Measurements from ENCODE around the gene NRF1.
"Not testable (repeated sequence)": the region's sequence is repeated elsewhere in the genome, so short reads cannot be mapped to it uniquely, and the experiment has no call there.

NRF1 gene

GRCh38 chr7:129650056-129650758, 38.7 kb downstream of the NRF1 start:
- peaks cover 7% of the 10 kb centered on the region for H3K4me1 ChIP-seq (ENCODE audit: control insufficient read depth, insufficient read depth, low read length)
- no peak overlapping the region for H3K4me3 ChIP-seq (ENCODE audit: low read length)
- no peaks in the 10 kb centered on the region for H3K36me3 ChIP-seq (ENCODE audit: control insufficient read depth, insufficient read depth, low read length, severe bottlenecking)
- no peak for DNase-seq (ENCODE audit: low read depth)
- H3K9ac ChIP-seq (ENCODE audit: low read length): no peak overlapping the region
- no peaks in the 10 kb centered on the region for H3K27me3 ChIP-seq (replicated peaks; ENCODE audit: control insufficient read depth, insufficient read depth, low read length)
- H3K9me3 ChIP-seq (ENCODE audit: control insufficient read depth, low read length): no peaks in the 10 kb centered on the region

GRCh38 chr7:129652914-129653313, 41.4 kb downstream of the NRF1 start:
- Histone ChIP-seq H3K9ac (ENCODE audit: low read length) (no peak overlapping the region), H3K4me1 (ENCODE audit: control insufficient read depth, insufficient read depth, low read length) (peaks cover 7% of the 10 kb centered on the region), H3K9me3 (ENCODE audit: control insufficient read depth, low read length) (no peaks in the 10 kb centered on the region), H3K4me3 (ENCODE audit: low read length) (no peak overlapping the region), H3K36me3 (ENCODE audit: control insufficient read depth, insufficient read depth, low read length, severe bottlenecking) (peaks cover 10% of the 10 kb centered on the region), H3K27me3 (replicated peaks; ENCODE audit: control insufficient read depth, insufficient read depth, low read length) (no peaks in the 10 kb centered on the region)
- no peak for DNase-seq (ENCODE audit: low read depth)

- Histone ChIP-seq H3K4me3 (ENCODE audit: low read length) (no peak overlapping the region), H3K36me3 (ENCODE audit: control insufficient read depth, insufficient read depth, low read length, severe bottlenecking) (peaks cover 28% of the 10 kb centered on the region), H3K9me3 (ENCODE audit: control insufficient read depth, low read length) (no peaks in the 10 kb centered on the region)
Measured at GRCh38 chr7:129655811-129656210, 44.3 kb downstream of the NRF1 start.

GRCh38 chr7:129657363-129657762, 45.8 kb downstream of the NRF1 start:
- peaks cover 12% of the 10 kb centered on the region for H3K9me3 ChIP-seq (ENCODE audit: control insufficient read depth, low read length)
- H3K4me1 ChIP-seq (ENCODE audit: control insufficient read depth, insufficient read depth, low read length): no peaks in the 10 kb centered on the region
- H3K4me3 ChIP-seq (ENCODE audit: low read length): no peak overlapping the region
- H3K27me3 ChIP-seq (replicated peaks; ENCODE audit: control insufficient read depth, insufficient read depth, low read length): no peaks in the 10 kb centered on the region
- H3K9ac ChIP-seq (ENCODE audit: low read length): no peak overlapping the region
- no peak for DNase-seq (ENCODE audit: low read depth)
- peaks cover 41% of the 10 kb centered on the region for H3K36me3 ChIP-seq (ENCODE audit: control insufficient read depth, insufficient read depth, low read length, severe bottlenecking)

More at GRCh38 chr7:129655811-129656210, 44.3 kb downstream of the NRF1 start:
- Histone ChIP-seq H3K27me3 (replicated peaks; ENCODE audit: control insufficient read depth, insufficient read depth, low read length) (no peaks in the 10 kb centered on the region), H3K4me1 (ENCODE audit: control insufficient read depth, insufficient read depth, low read length) (no peaks in the 10 kb centered on the region), H3K9ac (ENCODE audit: low read length) (no peak overlapping the region)
- no peak for DNase-seq (ENCODE audit: low read depth)

- peaks cover 12% of the 10 kb centered on the region for H3K9me3 ChIP-seq (ENCODE audit: control insufficient read depth, low read length)
- not testable (repeated sequence) for H3K4me1 ChIP-seq (ENCODE audit: control insufficient read depth, insufficient read depth, low read length); H3K4me3 ChIP-seq (ENCODE audit: low read length); DNase-seq (ENCODE audit: low read depth); H3K27me3 ChIP-seq (replicated peaks; ENCODE audit: control insufficient read depth, insufficient read depth, low read length); H3K9ac ChIP-seq (ENCODE audit: low read length)
- peaks cover 41% of the 10 kb centered on the region for H3K36me3 ChIP-seq (ENCODE audit: control insufficient read depth, insufficient read depth, low read length, severe bottlenecking)
Measured at GRCh38 chr7:129659907-129660306, 48.4 kb downstream of the NRF1 start.

- Histone ChIP-seq H3K27me3 (replicated peaks; ENCODE audit: control insufficient read depth, insufficient read depth, low read length) (no peaks in the 10 kb centered on the region), H3K9me3 (ENCODE audit: control insufficient read depth, low read length) (peaks cover 12% of the 10 kb centered on the region), H3K4me1 (ENCODE audit: control insufficient read depth, insufficient read depth, low read length) (peaks cover 10% of the 10 kb centered on the region), H3K36me3 (ENCODE audit: control insufficient read depth, insufficient read depth, low read length, severe bottlenecking) (peaks cover 41% of the 10 kb centered on the region), H3K9ac (ENCODE audit: low read length) (no peak overlapping the region), H3K4me3 (ENCODE audit: low read length) (no peak overlapping the region)
- no peak for DNase-seq (ENCODE audit: low read depth)
Measured at GRCh38 chr7:129661645-129662182, 50.2 kb downstream of the NRF1 start.

GRCh38 chr7:129663240-129663639, 51.7 kb downstream of the NRF1 start:
- not testable (repeated sequence) for DNase-seq (ENCODE audit: low read depth); H3K9ac ChIP-seq (ENCODE audit: low read length); H3K4me3 ChIP-seq (ENCODE audit: low read length); H3K4me1 ChIP-seq (ENCODE audit: control insufficient read depth, insufficient read depth, low read length); H3K27me3 ChIP-seq (replicated peaks; ENCODE audit: control insufficient read depth, insufficient read depth, low read length)
- H3K36me3 ChIP-seq (ENCODE audit: control insufficient read depth, insufficient read depth, low read length, severe bottlenecking): peaks cover 28% of the 10 kb centered on the region
- peaks cover 12% of the 10 kb centered on the region for H3K9me3 ChIP-seq (ENCODE audit: control insufficient read depth, low read length)

GRCh38 chr7:129664029-129665012, 52.8 kb downstream of the NRF1 start:
- peak; percentile 86 for DNase-seq (ENCODE audit: low read depth)
- Histone ChIP-seq H3K9ac (ENCODE audit: low read length) (no peak overlapping the region), H3K9me3 (ENCODE audit: control insufficient read depth, low read length) (peaks cover 12% of the 10 kb centered on the region), H3K36me3 (ENCODE audit: control insufficient read depth, insufficient read depth, low read length, severe bottlenecking) (peaks cover 22% of the 10 kb centered on the region), H3K27me3 (replicated peaks; ENCODE audit: control insufficient read depth, insufficient read depth, low read length) (no peaks in the 10 kb centered on the region), H3K4me1 (ENCODE audit: control insufficient read depth, insufficient read depth, low read length) (peaks cover 10% of the 10 kb centered on the region), H3K4me3 (ENCODE audit: low read length) (no peak overlapping the region)

- Histone ChIP-seq H3K4me1 (ENCODE audit: control insufficient read depth, insufficient read depth, low read length) (peaks cover 10% of the 10 kb centered on the region), H3K9ac (ENCODE audit: low read length) (no peak overlapping the region), H3K36me3 (ENCODE audit: control insufficient read depth, insufficient read depth, low read length, severe bottlenecking) (peaks cover 16% of the 10 kb centered on the region), H3K27me3 (replicated peaks; ENCODE audit: control insufficient read depth, insufficient read depth, low read length) (no peaks in the 10 kb centered on the region), H3K4me3 (ENCODE audit: low read length) (no peak overlapping the region), H3K9me3 (ENCODE audit: control insufficient read depth, low read length) (peaks cover 12% of the 10 kb centered on the region)
- DNase-seq (ENCODE audit: low read depth): peak; percentile 75
Measured at GRCh38 chr7:129665013-129665401, 53.5 kb downstream of the NRF1 start.

GRCh38 chr7:129667116-129667515, 55.6 kb downstream of the NRF1 start:
- no peak overlapping the region for H3K9ac ChIP-seq (ENCODE audit: low read length)
- H3K4me1 ChIP-seq (ENCODE audit: control insufficient read depth, insufficient read depth, low read length): peaks cover 10% of the 10 kb centered on the region
- no peaks in the 10 kb centered on the region for H3K9me3 ChIP-seq (ENCODE audit: control insufficient read depth, low read length)
- no peaks in the 10 kb centered on the region for H3K27me3 ChIP-seq (replicated peaks; ENCODE audit: control insufficient read depth, insufficient read depth, low read length)
- H3K4me3 ChIP-seq (ENCODE audit: low read length): no peak overlapping the region
- H3K36me3 ChIP-seq (ENCODE audit: control insufficient read depth, insufficient read depth, low read length, severe bottlenecking): peaks cover 7% of the 10 kb centered on the region
- DNase-seq (ENCODE audit: low read depth): no peak

GRCh38 chr7:129667551-129667950, 56.0 kb downstream of the NRF1 start:
- H3K27me3 ChIP-seq (replicated peaks; ENCODE audit: control insufficient read depth, insufficient read depth, low read length): no peaks in the 10 kb centered on the region
- no peak for DNase-seq (ENCODE audit: low read depth)

More at GRCh38 chr7:129667551-129667950, 56.0 kb downstream of the NRF1 start:
- Histone ChIP-seq H3K9me3 (ENCODE audit: control insufficient read depth, low read length) (no peaks in the 10 kb centered on the region), H3K36me3 (ENCODE audit: control insufficient read depth, insufficient read depth, low read length, severe bottlenecking) (peaks cover 12% of the 10 kb centered on the region), H3K4me1 (ENCODE audit: control insufficient read depth, insufficient read depth, low read length) (peaks cover 10% of the 10 kb centered on the region), H3K9ac (ENCODE audit: low read length) (no peak overlapping the region), H3K4me3 (ENCODE audit: low read length) (no peak overlapping the region)

All from adipocyte (in vitro differentiated cells).